ENCODE data around the gene PHC1. TPM values are rescaled to one million over a fixed set of nuclear protein-coding genes. Genes with fewer than 3 reads are reported as not detected.

Gene PHC1
- polyA plus RNA-seq, 1 of the 3 experiments (the other 2 are of a cell fraction): 27.0 TPM

DNA sequence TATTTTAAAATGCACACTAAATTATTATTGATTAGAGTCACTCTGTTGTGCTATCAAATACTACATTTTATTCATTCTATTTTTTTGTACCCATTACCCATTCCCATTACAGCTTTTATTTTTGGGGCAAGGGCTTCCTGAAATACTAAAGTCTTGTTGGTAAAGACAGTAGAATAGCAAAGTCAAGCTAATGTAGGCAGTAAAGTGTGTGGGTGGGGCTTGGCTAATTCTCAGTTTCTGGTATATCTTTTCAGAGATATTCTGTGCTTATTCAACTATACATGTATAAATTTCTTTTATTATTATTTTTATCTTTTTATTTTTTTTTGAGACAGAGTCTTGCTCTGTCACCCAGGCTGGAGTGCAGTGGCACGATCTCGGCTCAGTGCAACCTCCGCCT lies 22.3 kb upstream of the PHC1 start:
- POLR2A ChIA-PET: no interaction called here

DNA sequence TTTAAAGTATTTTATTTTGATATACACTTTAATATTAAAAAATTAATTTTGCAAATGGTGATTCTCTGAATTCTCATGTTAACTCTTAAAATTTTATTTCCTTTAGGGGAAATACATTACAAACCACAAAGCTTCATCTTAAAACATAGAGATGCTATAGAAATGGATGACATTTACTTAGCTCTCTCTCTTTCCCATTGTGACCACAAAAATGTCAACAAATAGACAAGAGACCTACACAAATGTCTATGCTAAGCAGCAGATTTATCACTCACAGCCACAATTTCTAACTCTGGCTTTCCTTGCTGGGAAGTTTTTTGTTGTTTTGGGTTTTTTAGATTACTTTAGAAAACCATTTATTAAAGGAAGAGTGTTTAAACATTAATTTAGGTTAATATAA lies 19.9 kb upstream of the PHC1 start:
- Histone ChIP-seq H3K9ac (no peak overlapping the region), H2AFZ (ENCODE audit: low read depth) (no peak overlapping the region), H4K20me1 (ENCODE audit: insufficient read depth) (no peaks in the 10 kb centered on the region), H3K79me2 (ENCODE audit: insufficient read depth) (no peaks in the 10 kb centered on the region), H3K9me3 (no peaks in the 10 kb centered on the region), H3F3A (replicated peaks; ENCODE audit: insufficient read depth) (no peaks in the 10 kb centered on the region), H3K27me3 (ENCODE audit: insufficient read depth) (no peaks in the 10 kb centered on the region; the same call in 1 of the 2 replicates), H3K27ac (ENCODE audit: low read depth in 2 of 2, low read length in 1 of 2) (no peak overlapping the region), H3K4me3 (ENCODE audit: low read depth in 2 of 2, low read length in 1 of 2) (no peak overlapping the region), H3K4me2 (no peak overlapping the region), H3K9me2 (no peaks in the 10 kb centered on the region), H3K4me1 (ENCODE audit: control insufficient read depth in 1 of 2, insufficient read depth in 2 of 2, low read depth in 1 of 2, low read length in 1 of 2) (no peaks in the 10 kb centered on the region), H3K36me3 (replicated peaks in 1 of 2; ENCODE audit: control insufficient read depth in 1 of 2, insufficient read depth in 2 of 2, low read length in 1 of 2) (peaks cover 0 to 5% of the 10 kb centered on the region in 2 experiments)
- DNase-seq: no peak
- ChIA-PET POLR2A (no interaction called here), CTCF (interaction anchor here (1.3 to 1.5 kb wide), 2 partner anchors 145 to 214 kb away, joined by 3 to 4 read pairs; no protein-coding TSS in a partner anchor)
- no peak for TF ChIP-seq MEF2A (IDR thresholded peaks at IDR 0.05; ENCODE audit: borderline replicate concordance, low read depth)
- no peak for TF ChIP-seq FOXJ3 (CRISPR knock-in tag; IDR thresholded peaks at IDR 0.05)
- no peak for TF ChIP-seq FOSL2 (IDR thresholded peaks at IDR 0.05; ENCODE audit: borderline replicate concordance, low read depth)
- no peak for TF ChIP-seq RAD21 (IDR thresholded peaks at IDR 0.05; ENCODE audit: low read length)
- TF ChIP-seq RFX5 (IDR thresholded peaks at IDR 0.05; ENCODE audit: low read length): no peak
- no peak for TF ChIP-seq USF1 (IDR thresholded peaks at IDR 0.05; ENCODE audit: borderline replicate concordance, low read depth)
- TF ChIP-seq ZBTB33 (IDR thresholded peaks at IDR 0.05; ENCODE audit: borderline replicate concordance, low read depth): no peak

More for the DNA sequence above, 22.3 kb upstream of the PHC1 start:
- H3K9ac ChIP-seq: no peak overlapping the region
- no peaks in the 10 kb centered on the region for H3K79me2 ChIP-seq (ENCODE audit: insufficient read depth)
- no peak for DNase-seq
- H3K4me2 ChIP-seq: no peak overlapping the region
- H3K4me3 ChIP-seq (ENCODE audit: low read depth in 2 of 2, low read length in 1 of 2): no peak overlapping the region
- H3K27ac ChIP-seq (ENCODE audit: low read depth in 2 of 2, low read length in 1 of 2): no peak overlapping the region
- no peaks in the 10 kb centered on the region for H3F3A ChIP-seq (replicated peaks; ENCODE audit: insufficient read depth)
- H3K4me1 ChIP-seq (ENCODE audit: control insufficient read depth in 1 of 2, insufficient read depth in 2 of 2, low read depth in 1 of 2, low read length in 1 of 2): no peaks in the 10 kb centered on the region
- no peak overlapping the region for H2AFZ ChIP-seq (ENCODE audit: low read depth)
- 98% methylated on average over 3 of the region's 3 CpGs for WGBS (ENCODE audit: low lambda C conversion rate)
- H3K27me3 ChIP-seq (ENCODE audit: insufficient read depth): no peaks in the 10 kb centered on the region; the same call in 1 of the 2 replicates
- peaks cover 0 to 5% of the 10 kb centered on the region in 2 experiments for H3K36me3 ChIP-seq (replicated peaks in 1 of 2; ENCODE audit: control insufficient read depth in 1 of 2, insufficient read depth in 2 of 2, low read length in 1 of 2)
- no peaks in the 10 kb centered on the region for H4K20me1 ChIP-seq (ENCODE audit: insufficient read depth)
- CTCF ChIA-PET: interaction anchor here (0.9 to 4.0 kb wide), 9 partner anchors 12 to 231 kb away, joined by 3 to 48 read pairs (median 9); no protein-coding TSS in a partner anchor
- no peaks in the 10 kb centered on the region for H3K9me3 ChIP-seq
- H3K9me2 ChIP-seq: no peaks in the 10 kb centered on the region
- no peak for TF ChIP-seq RAD21 (IDR thresholded peaks at IDR 0.05; ENCODE audit: low read length)
- TF ChIP-seq, protein P1, sequence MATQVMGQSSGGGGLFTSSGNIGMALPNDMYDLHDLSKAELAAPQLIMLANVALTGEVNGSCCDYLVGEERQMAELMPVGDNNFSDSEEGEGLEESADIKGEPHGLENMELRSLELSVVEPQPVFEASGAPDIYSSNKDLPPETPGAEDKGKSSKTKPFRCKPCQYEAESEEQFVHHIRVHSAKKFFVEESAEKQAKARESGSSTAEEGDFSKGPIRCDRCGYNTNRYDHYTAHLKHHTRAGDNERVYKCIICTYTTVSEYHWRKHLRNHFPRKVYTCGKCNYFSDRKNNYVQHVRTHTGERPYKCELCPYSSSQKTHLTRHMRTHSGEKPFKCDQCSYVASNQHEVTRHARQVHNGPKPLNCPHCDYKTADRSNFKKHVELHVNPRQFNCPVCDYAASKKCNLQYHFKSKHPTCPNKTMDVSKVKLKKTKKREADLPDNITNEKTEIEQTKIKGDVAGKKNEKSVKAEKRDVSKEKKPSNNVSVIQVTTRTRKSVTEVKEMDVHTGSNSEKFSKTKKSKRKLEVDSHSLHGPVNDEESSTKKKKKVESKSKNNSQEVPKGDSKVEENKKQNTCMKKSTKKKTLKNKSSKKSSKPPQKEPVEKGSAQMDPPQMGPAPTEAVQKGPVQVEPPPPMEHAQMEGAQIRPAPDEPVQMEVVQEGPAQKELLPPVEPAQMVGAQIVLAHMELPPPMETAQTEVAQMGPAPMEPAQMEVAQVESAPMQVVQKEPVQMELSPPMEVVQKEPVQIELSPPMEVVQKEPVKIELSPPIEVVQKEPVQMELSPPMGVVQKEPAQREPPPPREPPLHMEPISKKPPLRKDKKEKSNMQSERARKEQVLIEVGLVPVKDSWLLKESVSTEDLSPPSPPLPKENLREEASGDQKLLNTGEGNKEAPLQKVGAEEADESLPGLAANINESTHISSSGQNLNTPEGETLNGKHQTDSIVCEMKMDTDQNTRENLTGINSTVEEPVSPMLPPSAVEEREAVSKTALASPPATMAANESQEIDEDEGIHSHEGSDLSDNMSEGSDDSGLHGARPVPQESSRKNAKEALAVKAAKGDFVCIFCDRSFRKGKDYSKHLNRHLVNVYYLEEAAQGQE (IDR thresholded peaks at IDR 0.05; ENCODE audit: low read depth, low read length): no peak
- TF ChIP-seq RFX5 (IDR thresholded peaks at IDR 0.05; ENCODE audit: low read length): no peak
- TF ChIP-seq JUND (IDR thresholded peaks at IDR 0.05): no peak
- TF ChIP-seq EP300 (IDR thresholded peaks at IDR 0.05; ENCODE audit: borderline replicate concordance in 1 of 2, low read depth in 1 of 2, low read length in 1 of 2): no peak
- TF ChIP-seq PBX3 (IDR thresholded peaks at IDR 0.05): no peak
- no peak for TF ChIP-seq FOSL2 (IDR thresholded peaks at IDR 0.05; ENCODE audit: borderline replicate concordance, low read depth)
